SK-N-MC (cell line): ENCODE measurements around the gene OR5AN1.

Source experiments
- EZH2 ChIP-seq: fragments of 200-600 bp; sonication (generic); IDR thresholded peaks from one replicate; pipeline ENCODE4 v1.6.1; 2017; ENCODE audit warnings: antibody characterized with exemption
- FOXP2 ChIP-seq: optimal IDR thresholded peaks from 2 replicates; pipeline ENCODE3; 2011; ENCODE audit warnings: mild to moderate bottlenecking, moderate library complexity; ENCODE audit not compliant: insufficient read depth; ENCODE audit errors: extremely low read length, control extremely low read depth
- POLR2AphosphoS5 ChIP-seq: IDR thresholded peaks from 2 replicates; pipeline ENCODE4 v1.6.1; 2012; ENCODE audit warnings: mild to moderate bottlenecking, low read depth, low read length, borderline replicate concordance

- no peak for TF ChIP-seq POLR2AphosphoS5
- no peak for TF ChIP-seq EZH2
- no peak for TF ChIP-seq FOXP2
Observed at GRCh38 chr11:59415111-59415510, 56.4 kb downstream of the OR5AN1 start.
